ENCODE measurements around the gene RNF157.

DNA sequence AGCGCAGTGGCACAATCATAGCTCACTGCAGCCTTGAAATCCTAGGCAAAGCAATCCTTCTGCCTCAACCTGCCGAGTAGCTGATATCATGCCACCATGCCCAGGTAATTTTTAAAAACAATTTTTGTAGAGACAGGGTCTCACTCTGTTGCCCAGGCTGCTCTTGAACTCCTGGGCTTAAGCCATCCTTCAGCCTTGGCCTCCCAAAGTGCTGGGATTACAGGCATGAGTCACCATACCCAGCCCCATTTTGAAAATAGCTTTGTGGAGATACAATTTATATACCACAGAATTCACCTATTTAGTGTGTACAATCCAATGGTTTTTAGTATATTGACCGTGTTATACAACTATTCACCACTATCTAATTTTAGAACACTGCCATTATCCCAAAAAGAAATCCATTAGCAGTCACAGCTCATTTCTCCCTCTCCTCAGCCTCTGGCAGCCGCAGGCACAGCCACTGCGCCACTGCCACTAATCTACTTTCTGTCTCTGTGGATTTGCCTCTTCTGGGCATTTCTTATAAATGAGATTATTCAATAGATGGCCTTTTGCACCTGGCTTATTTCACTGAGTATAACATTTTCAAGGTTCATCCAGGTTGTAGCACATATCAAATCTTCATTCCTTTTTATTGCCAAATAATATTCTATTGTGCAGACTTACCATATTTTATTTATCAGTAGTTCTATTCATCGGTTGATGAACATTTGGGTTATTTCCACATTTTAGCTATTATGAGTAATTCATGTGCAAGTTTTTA lies 6.5 kb downstream of the RNF157 start:
- TF ChIP-seq FOXM1 (IDR thresholded peaks at IDR 0.05; ENCODE audit: low read depth, low read length) (no peak), SUPT20H (IDR thresholded peaks at IDR 0.05; ENCODE audit: borderline replicate concordance, control insufficient read depth, low read depth, low read length) (no peak), CTCF (IDR thresholded peaks at IDR 0.05 in 2 of 3, conservative IDR thresholded peaks at IDR 0.05 in 1 of 3; ENCODE audit: control insufficient read depth in 2 of 3, extremely low read depth in 1 of 3, insufficient read depth in 1 of 3, low read depth in 3 of 3, low read length in 3 of 3) (no peak), SMC3 (IDR thresholded peaks at IDR 0.05; ENCODE audit: borderline replicate concordance, low read length) (no peak), SUZ12 (IDR thresholded peaks at IDR 0.05; ENCODE audit: unreplicated experiment) (no peak), SIX5 (IDR thresholded peaks at IDR 0.05; ENCODE audit: low read depth, low read length, severe bottlenecking) (no peak), ESRRA (IDR thresholded peaks at IDR 0.05; ENCODE audit: low read length) (no peak), MEF2A (IDR thresholded peaks at IDR 0.05; ENCODE audit: insufficient read depth, low read depth, low read length) (no peak), BCL3 (IDR thresholded peaks at IDR 0.05; ENCODE audit: borderline replicate concordance, insufficient read depth, low read depth, low read length, poor library complexity, severe bottlenecking) (no peak), CHD1 (IDR thresholded peaks at IDR 0.05; ENCODE audit: low read depth, low read length) (no peak), RELA (IDR thresholded peaks at IDR 0.05; ENCODE audit: borderline replicate concordance, partially characterized antibody) (no peak), JUND (IDR thresholded peaks at IDR 0.05; ENCODE audit: low read depth, low read length) (no peak)
- TF ChIP-seq, protein P1, sequence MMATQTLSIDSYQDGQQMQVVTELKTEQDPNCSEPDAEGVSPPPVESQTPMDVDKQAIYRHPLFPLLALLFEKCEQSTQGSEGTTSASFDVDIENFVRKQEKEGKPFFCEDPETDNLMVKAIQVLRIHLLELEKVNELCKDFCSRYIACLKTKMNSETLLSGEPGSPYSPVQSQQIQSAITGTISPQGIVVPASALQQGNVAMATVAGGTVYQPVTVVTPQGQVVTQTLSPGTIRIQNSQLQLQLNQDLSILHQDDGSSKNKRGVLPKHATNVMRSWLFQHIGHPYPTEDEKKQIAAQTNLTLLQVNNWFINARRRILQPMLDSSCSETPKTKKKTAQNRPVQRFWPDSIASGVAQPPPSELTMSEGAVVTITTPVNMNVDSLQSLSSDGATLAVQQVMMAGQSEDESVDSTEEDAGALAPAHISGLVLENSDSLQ (IDR thresholded peaks at IDR 0.05), result no peak

All from GM12878 (cell line).